ENCODE data around the gene SLC25A26.

DNA sequence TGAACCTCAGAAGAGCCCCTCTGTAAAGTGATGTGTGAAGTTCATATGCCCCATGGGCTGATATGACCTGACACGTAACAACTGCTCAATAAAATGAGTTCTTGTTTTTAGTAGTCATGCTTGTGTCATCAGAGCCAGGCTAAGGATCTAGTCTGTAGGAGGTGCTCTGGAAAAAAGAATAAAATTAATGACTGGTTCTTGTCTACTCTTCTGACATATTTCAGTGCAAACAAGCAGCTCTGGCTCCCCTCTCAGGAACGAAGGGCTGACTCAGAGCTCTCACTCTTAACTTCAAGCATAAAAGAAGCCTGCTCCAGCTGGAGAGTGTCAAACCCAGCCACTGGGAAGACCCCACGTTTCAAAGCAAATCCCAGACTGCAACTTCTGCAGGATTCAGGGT, 203.0 kb downstream of the SLC25A26 start:
- no peak for TF ChIP-seq EP300 (IDR thresholded peaks at IDR 0.05)
- no peak for TF ChIP-seq POLR2AphosphoS5 (IDR thresholded peaks at IDR 0.05)
